WTC11 (cell line): ENCODE data around the gene COX7B2. TPM values are rescaled to one million over a fixed set of nuclear protein-coding genes. Genes with fewer than 3 reads are reported as not detected.

Source experiments
- ATAC-seq: fragments of 200-7000 bp; cut with Tn5 transposase; 2 replicates; pipeline ENCODE4 v1.10.0; 2021; ENCODE audit warnings: mild to moderate bottlenecking, moderate library complexity
- CTCF ChIA-PET: fragments of 300-600 bp; sonication (Branson Sonifier 250); formaldehyde crosslinking; loops from one replicate; lab custom pipeline; 2021; ENCODE audit warnings: antibody characterized with exemption; lab: Charles Lee
- POLR2A ChIA-PET: fragments of 350-600 bp; sonication (Branson Sonifier 250); formaldehyde crosslinking; loops from one replicate; lab custom pipeline; 2021; ENCODE audit warnings: antibody characterized with exemption; lab: Charles Lee
- DNase-seq: peaks from one replicate; pipeline ENCODE4 v3.0.0; 2021; ENCODE audit warnings: low spot score
- H3K27ac Mint-ChIP-seq: 2 replicates; pipeline ENCODE4 v1.8.0; 2021; ENCODE audit warnings: mixed read lengths
- H3K27me3 Mint-ChIP-seq: 2 replicates; pipeline ENCODE4 v1.8.0; 2021; ENCODE audit warnings: low read depth, mild to moderate bottlenecking, moderate library complexity, mixed read lengths
- H3K36me3 Mint-ChIP-seq: 2 replicates; pipeline ENCODE4 v1.8.0; 2021; ENCODE audit warnings: mixed read lengths
- H3K4me1 Mint-ChIP-seq: 2 replicates; pipeline ENCODE4 v1.8.0; 2022; ENCODE audit warnings: mixed read lengths
- H3K4me3 Mint-ChIP-seq: 2 replicates; pipeline ENCODE4 v1.8.0; 2021; ENCODE audit warnings: mild to moderate bottlenecking, moderate library complexity, mixed read lengths
- H3K9me3 Mint-ChIP-seq: 2 replicates; pipeline ENCODE4 v1.8.0; 2021; ENCODE audit warnings: mixed read lengths
- CDX4 ChIP-seq: fragments of 250-450 bp; sonication (Bioruptor Pico); IDR thresholded peaks from 2 replicates; pipeline ENCODE4 v1.9.0; 2021; ENCODE audit warnings: moderate library complexity, mild to moderate bottlenecking, inconsistent platforms, borderline replicate concordance
- CREB1 ChIP-seq: sonication (generic); formaldehyde crosslinking; IDR thresholded peaks from 2 replicates; pipeline ENCODE4 v1.8.0; 2023; ENCODE audit warnings: mild to moderate bottlenecking, missing genetic modification reagents
- CREM ChIP-seq: sonication (generic); formaldehyde crosslinking; IDR thresholded peaks from 2 replicates; pipeline ENCODE4 v1.8.1; 2022; ENCODE audit warnings: mild to moderate bottlenecking, missing genetic modification reagents, moderate library complexity
- EMX1 ChIP-seq: fragments of 250-450 bp; sonication (Bioruptor Pico); IDR thresholded peaks from 2 replicates; pipeline ENCODE4 v1.8.0; 2021; ENCODE audit warnings: mild to moderate bottlenecking
- ESRRA ChIP-seq: sonication (generic); formaldehyde crosslinking; IDR thresholded peaks from 2 replicates; pipeline ENCODE4 v1.8.1; 2022; ENCODE audit warnings: mild to moderate bottlenecking, missing genetic modification reagents, borderline replicate concordance
- ETV6 ChIP-seq: sonication (generic); formaldehyde crosslinking; IDR thresholded peaks from 2 replicates; pipeline ENCODE4 v1.8.1; 2022; ENCODE audit warnings: mild to moderate bottlenecking, missing genetic modification reagents
- FOXK1 ChIP-seq: sonication (generic); formaldehyde crosslinking; IDR thresholded peaks from 2 replicates; pipeline ENCODE4 v1.8.0; 2022; ENCODE audit warnings: mild to moderate bottlenecking, moderate library complexity, missing genetic modification reagents
- GRHL2 ChIP-seq: fragments of 250-450 bp; sonication (Bioruptor Pico); IDR thresholded peaks from 2 replicates; pipeline ENCODE4 v1.8.0; 2022; ENCODE audit warnings: mild to moderate bottlenecking, moderate library complexity; ENCODE audit not compliant: insufficient replicate concordance, severe bottlenecking
- GTF2I ChIP-seq: fragments of 250-450 bp; sonication (Bioruptor Pico); conservative IDR thresholded peaks from 2 replicates; pipeline ENCODE4 v1.4.0; 2021; ENCODE audit warnings: mild to moderate bottlenecking
- IRF2 ChIP-seq: sonication (generic); formaldehyde crosslinking; IDR thresholded peaks from 2 replicates; pipeline ENCODE4 v1.8.0; 2022; ENCODE audit warnings: low read depth, missing genetic modification reagents, borderline replicate concordance
- MAX ChIP-seq: sonication (generic); formaldehyde crosslinking; IDR thresholded peaks from 2 replicates; pipeline ENCODE4 v1.8.0; 2022; ENCODE audit warnings: mild to moderate bottlenecking, missing genetic modification reagents
- MXD4 ChIP-seq: fragments of 250-450 bp; sonication (Bioruptor Pico); IDR thresholded peaks from 2 replicates; pipeline ENCODE4 v1.8.0; 2021; ENCODE audit warnings: mild to moderate bottlenecking, moderate library complexity, borderline replicate concordance
- MYBL2 ChIP-seq: sonication (generic); formaldehyde crosslinking; IDR thresholded peaks from 2 replicates; pipeline ENCODE4 v1.8.1; 2023; ENCODE audit warnings: mild to moderate bottlenecking, moderate library complexity, missing genetic modification reagents
- NFYB ChIP-seq: sonication (generic); formaldehyde crosslinking; conservative IDR thresholded peaks from 2 replicates; pipeline ENCODE4 v1.8.0; 2022; ENCODE audit warnings: low read depth, missing genetic modification reagents
- SMAD4 ChIP-seq: sonication (generic); formaldehyde crosslinking; IDR thresholded peaks from 2 replicates; pipeline ENCODE4 v1.8.0; 2022; ENCODE audit warnings: mild to moderate bottlenecking, missing genetic modification reagents
- ZMAT4 ChIP-seq: fragments of 250-450 bp; sonication (Bioruptor Pico); IDR thresholded peaks from 2 replicates; pipeline ENCODE4 v1.9.0; 2021; ENCODE audit warnings: mild to moderate bottlenecking
- ZNF121 ChIP-seq: sonication (generic); formaldehyde crosslinking; IDR thresholded peaks from 2 replicates; pipeline ENCODE4 v1.8.0; 2023; ENCODE audit warnings: missing genetic modification reagents
- ZNF138 ChIP-seq: sonication (generic); formaldehyde crosslinking; conservative IDR thresholded peaks from 2 replicates; pipeline ENCODE4 v1.8.1; 2022; ENCODE audit warnings: mild to moderate bottlenecking, moderate library complexity, missing genetic modification reagents
- ZNF425 ChIP-seq: fragments of 250-450 bp; sonication (Bioruptor Pico); conservative IDR thresholded peaks from 2 replicates; pipeline ENCODE4 v1.9.0; 2021; ENCODE audit warnings: mild to moderate bottlenecking
- total RNA-seq: library from RNA; stranded (reverse); gene quantifications from 3 replicates; pipeline ENCODE4 v1.2.3, GENCODE V29; 2021
- TF ChIP-seq, protein P1 (sequence below): sonication (generic); formaldehyde crosslinking; IDR thresholded peaks from 2 replicates; pipeline ENCODE4 v1.8.1; 2022; ENCODE audit warnings: missing genetic modification reagents, borderline replicate concordance
- TF ChIP-seq, protein P2 (sequence below): sonication (generic); formaldehyde crosslinking; IDR thresholded peaks from 2 replicates; pipeline ENCODE4 v1.8.1; 2023; ENCODE audit warnings: mild to moderate bottlenecking, moderate library complexity, missing genetic modification reagents

COX7B2 gene
- total RNA-seq, 1 experiment from 2014 or later = not detected

GRCh38 chr4:46946919-46947536, 38.0 kb upstream of the COX7B2 start:
- no peak for TF ChIP-seq MXD4 (CRISPR knock-in tag)
- no peak for TF ChIP-seq GTF2I (CRISPR knock-in tag)
- TF ChIP-seq NFYB = no peak
- no peak for TF ChIP-seq CDX4 (CRISPR knock-in tag)
- ATAC-seq (no peak), DNase-seq (no peak)
- ChIA-PET POLR2A (no interaction called here), CTCF (no interaction called here)
- Mint-ChIP-seq H3K9me3 (no peaks in the 10 kb centered on the region), H3K4me3 (no peak overlapping the region), H3K27me3 (no peaks in the 10 kb centered on the region), H3K36me3 (no peaks in the 10 kb centered on the region), H3K4me1 (no peaks in the 10 kb centered on the region), H3K27ac (no peak overlapping the region)

DNA sequence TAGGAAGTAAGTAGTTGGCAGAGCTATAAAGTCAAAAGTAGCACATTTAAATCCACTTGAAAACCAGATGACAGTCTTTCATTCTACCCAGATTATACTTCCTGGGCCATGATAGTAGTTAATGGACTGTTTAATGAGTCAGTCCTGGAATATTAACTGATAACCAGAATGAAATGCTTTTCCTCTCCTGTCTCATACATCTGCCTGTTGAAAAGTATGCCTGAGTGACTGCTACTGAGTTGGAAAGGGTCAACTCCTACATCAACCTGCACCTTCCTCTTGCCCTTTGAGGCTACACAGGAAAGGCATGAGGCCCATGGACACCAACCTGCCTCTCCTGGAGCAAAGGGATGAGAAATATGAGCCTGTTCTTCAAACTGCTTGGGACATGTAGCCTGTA, 36.0 kb upstream of the COX7B2 start:
- H3K36me3 Mint-ChIP-seq = no peaks in the 10 kb centered on the region
- DNase-seq (no peak), ATAC-seq (no peak)
- H3K9me3 Mint-ChIP-seq = no peaks in the 10 kb centered on the region
- H3K27me3 Mint-ChIP-seq = no peaks in the 10 kb centered on the region
- ChIA-PET CTCF (no interaction called here), POLR2A (no interaction called here)
- TF ChIP-seq ZNF138 (no peak), ESRRA (CRISPR knock-in tag) (no peak), FOXK1 (CRISPR knock-in tag) (no peak), CDX4 (CRISPR knock-in tag) (no peak), MAX (CRISPR knock-in tag) (no peak), CREM (CRISPR knock-in tag) (no peak), IRF2 (CRISPR knock-in tag) (no peak), ZNF121 (CRISPR knock-in tag) (no peak), ETV6 (CRISPR knock-in tag) (no peak), GRHL2 (CRISPR knock-in tag) (no peak), MYBL2 (CRISPR knock-in tag) (no peak), ZMAT4 (CRISPR knock-in tag) (no peak), ZNF425 (CRISPR knock-in tag) (no peak), CREB1 (CRISPR knock-in tag) (no peak), SMAD4 (CRISPR knock-in tag) (no peak), MXD4 (CRISPR knock-in tag) (no peak), EMX1 (CRISPR knock-in tag) (no peak)
- TF ChIP-seq, protein P1, sequence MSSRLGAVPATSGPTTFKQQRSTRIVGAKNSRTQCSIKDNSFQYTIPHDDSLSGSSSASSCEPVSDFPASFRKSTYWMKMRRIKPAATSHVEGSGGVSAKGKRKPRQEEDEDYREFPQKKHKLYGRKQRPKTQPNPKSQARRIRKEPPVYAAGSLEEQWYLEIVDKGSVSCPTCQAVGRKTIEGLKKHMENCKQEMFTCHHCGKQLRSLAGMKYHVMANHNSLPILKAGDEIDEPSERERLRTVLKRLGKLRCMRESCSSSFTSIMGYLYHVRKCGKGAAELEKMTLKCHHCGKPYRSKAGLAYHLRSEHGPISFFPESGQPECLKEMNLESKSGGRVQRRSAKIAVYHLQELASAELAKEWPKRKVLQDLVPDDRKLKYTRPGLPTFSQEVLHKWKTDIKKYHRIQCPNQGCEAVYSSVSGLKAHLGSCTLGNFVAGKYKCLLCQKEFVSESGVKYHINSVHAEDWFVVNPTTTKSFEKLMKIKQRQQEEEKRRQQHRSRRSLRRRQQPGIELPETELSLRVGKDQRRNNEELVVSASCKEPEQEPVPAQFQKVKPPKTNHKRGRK = no peak
- TF ChIP-seq, protein P2, sequence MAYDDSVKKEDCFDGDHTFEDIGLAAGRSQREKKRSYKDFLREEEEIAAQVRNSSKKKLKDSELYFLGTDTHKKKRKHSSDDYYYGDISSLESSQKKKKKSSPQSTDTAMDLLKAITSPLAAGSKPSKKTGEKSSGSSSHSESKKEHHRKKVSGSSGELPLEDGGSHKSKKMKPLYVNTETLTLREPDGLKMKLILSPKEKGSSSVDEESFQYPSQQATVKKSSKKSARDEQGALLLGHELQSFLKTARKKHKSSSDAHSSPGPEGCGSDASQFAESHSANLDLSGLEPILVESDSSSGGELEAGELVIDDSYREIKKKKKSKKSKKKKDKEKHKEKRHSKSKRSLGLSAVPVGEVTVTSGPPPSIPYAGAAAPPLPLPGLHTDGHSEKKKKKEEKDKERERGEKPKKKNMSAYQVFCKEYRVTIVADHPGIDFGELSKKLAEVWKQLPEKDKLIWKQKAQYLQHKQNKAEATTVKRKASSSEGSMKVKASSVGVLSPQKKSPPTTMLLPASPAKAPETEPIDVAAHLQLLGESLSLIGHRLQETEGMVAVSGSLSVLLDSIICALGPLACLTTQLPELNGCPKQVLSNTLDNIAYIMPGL (CRISPR knock-in tag) = no peak
- H3K4me3 Mint-ChIP-seq = no peak overlapping the region
- H3K27ac Mint-ChIP-seq = no peak overlapping the region
- H3K4me1 Mint-ChIP-seq = no peaks in the 10 kb centered on the region
